Colonic mucosa (tissue), 4 donors: ENCODE data around the gene MACROD2. TPM values are rescaled to one million over a fixed set of nuclear protein-coding genes. Genes with fewer than 3 reads are reported as not detected.

ENCODE experiments used
- DNase-seq: peaks from one replicate; pipeline ENCODE4 v3.0.0-alpha.2; 2020
- H3K27ac ChIP-seq: fragments of 200-600 bp; one replicate; pipeline ENCODE4 v1.8.0; 2021
- H3K27me3 ChIP-seq: fragments of 200-600 bp; one replicate; pipeline ENCODE4 v1.8.0; 2021
- H3K36me3 ChIP-seq: fragments of 200-600 bp; one replicate; pipeline ENCODE4 v1.8.0; 2021
- H3K4me1 ChIP-seq: fragments of 200-600 bp; one replicate; pipeline ENCODE4 v1.8.0; 2021; ENCODE audit warnings: mild to moderate bottlenecking
- H3K4me3 ChIP-seq: fragments of 200-600 bp; one replicate; pipeline ENCODE4 v1.8.0; 2021
- H3K9ac ChIP-seq, 2 donors: one replicate each; pipeline ENCODE4 v1.7.0; 2013; ENCODE audit warnings: control low read depth in 2 of 2, low read depth in 2 of 2, low read length in 2 of 2
- H3K9me3 ChIP-seq: fragments of 200-600 bp; one replicate; pipeline ENCODE4 v1.8.0; 2021
- intact Hi-C: fragments of 100-400 bp; cut with DNase I; formaldehyde crosslinking; loops from one replicate; pipeline ENCODE4 v1.14.1; 2022
- total RNA-seq, 2 donors: library from RNA; stranded (reverse); fragmentation: NEBNext Ultra II Directional in 1 of 2; extraction: Animal tissue kit (Norgen Biotek cat#: 25700) in 1 of 2; gene quantifications; one replicate each; pipeline ENCODE4 v1.2.1, GENCODE V29; 2021
- TF ChIP-seq, protein P1 (sequence below): fragments of 200-600 bp; IDR thresholded peaks from one replicate; pipeline ENCODE4 v1.8.0; 2022; ENCODE audit warnings: antibody characterized with exemption, mild to moderate bottlenecking
- donor health status: healthy.
- donor health status: DM: no; HTN: no; CAD: no.
- donor health status: DM: no; HTN: no; CAD: no.

Gene MACROD2
- total RNA-seq, 2 donors from 2014 or later: 3.2 to 3.3 TPM

DNA sequence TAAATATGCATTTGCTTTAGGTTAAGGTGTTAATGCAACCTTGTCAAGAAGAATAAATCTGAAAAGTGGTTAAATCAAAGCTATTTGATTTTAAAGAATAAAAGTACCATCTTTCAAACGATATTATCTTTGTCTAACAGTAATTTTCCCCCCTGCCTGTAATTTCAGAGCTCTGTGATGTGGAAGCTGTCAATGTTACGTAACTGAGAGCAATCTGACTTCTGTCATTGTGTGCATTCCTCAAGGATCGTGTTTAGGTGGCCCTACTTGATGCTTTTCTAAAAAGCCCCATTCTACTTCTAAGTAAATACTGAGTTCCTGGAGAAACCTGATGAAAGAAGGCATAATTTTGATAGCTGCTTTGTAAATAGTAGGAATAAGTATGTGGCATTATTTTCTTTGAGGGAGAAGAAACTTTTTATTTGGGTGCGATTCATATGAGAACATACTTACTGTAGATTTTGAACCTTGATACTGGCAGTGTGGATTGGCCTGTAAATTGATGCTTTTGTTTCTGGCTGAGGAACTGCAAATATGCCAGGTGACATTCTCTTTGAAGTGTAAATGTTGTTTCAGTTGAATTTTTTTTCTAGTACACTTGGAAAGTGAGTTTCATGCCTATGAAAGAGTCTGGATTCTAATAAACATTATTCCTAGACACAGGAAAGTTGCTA lies 871.7 kb downstream of the MACROD2 start:
- intact Hi-C loops: no loop called here
- Histone ChIP-seq H3K27me3 (no peaks in the 10 kb centered on the region), H3K36me3 (no peaks in the 10 kb centered on the region), H3K4me3 (no peak overlapping the region), H3K9ac (no peak overlapping the region), H3K9me3 (no peaks in the 10 kb centered on the region), H3K4me1 (no peaks in the 10 kb centered on the region), H3K27ac (no peak overlapping the region)
- DNase-seq: no peak
- TF ChIP-seq, protein P1, sequence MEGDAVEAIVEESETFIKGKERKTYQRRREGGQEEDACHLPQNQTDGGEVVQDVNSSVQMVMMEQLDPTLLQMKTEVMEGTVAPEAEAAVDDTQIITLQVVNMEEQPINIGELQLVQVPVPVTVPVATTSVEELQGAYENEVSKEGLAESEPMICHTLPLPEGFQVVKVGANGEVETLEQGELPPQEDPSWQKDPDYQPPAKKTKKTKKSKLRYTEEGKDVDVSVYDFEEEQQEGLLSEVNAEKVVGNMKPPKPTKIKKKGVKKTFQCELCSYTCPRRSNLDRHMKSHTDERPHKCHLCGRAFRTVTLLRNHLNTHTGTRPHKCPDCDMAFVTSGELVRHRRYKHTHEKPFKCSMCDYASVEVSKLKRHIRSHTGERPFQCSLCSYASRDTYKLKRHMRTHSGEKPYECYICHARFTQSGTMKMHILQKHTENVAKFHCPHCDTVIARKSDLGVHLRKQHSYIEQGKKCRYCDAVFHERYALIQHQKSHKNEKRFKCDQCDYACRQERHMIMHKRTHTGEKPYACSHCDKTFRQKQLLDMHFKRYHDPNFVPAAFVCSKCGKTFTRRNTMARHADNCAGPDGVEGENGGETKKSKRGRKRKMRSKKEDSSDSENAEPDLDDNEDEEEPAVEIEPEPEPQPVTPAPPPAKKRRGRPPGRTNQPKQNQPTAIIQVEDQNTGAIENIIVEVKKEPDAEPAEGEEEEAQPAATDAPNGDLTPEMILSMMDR: no peak

DNA sequence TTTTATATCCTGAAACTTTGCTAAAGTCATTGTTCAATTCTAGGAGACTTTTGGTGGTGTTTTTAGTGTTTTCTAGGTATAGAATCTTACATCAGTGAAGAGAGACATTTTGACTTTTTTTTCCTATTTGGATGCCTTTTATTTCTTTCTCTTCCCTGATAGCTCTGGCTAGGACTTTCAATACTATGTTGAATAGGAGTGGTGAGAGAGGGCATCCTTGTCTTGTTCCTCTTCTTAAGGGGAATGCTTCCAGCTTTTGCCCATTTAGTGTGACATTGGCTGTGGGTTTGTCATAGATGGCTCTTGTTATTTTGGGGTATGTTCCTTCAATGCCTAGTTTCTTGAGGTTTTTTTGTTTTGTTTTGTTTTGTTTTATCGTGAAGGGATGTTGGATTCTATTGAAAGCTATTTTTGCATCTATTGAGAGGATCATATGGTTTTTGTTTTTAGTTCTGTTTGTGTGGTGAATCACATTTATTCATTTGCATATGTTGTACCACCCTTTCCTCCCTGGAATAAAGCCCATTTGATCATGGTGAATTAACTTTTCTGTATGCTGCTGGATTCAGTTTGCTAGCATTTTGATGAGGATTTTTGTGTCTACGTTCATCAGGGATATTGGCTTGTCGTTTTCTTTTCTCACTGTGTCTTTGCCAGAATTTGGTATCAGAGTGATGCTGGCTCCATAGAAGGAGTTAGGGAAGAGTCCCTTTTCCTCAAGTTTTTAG lies 882.1 kb downstream of the MACROD2 start:
- DNase-seq: no peak
- H3K4me3 ChIP-seq: no peak overlapping the region
- intact Hi-C loops: no loop called here
- no peaks in the 10 kb centered on the region for H3K4me1 ChIP-seq
- no peak overlapping the region for H3K27ac ChIP-seq
- H3K27me3 ChIP-seq: no peaks in the 10 kb centered on the region
- no peaks in the 10 kb centered on the region for H3K9me3 ChIP-seq
- TF ChIP-seq, protein P1: no peak
- no peaks in the 10 kb centered on the region for H3K36me3 ChIP-seq
- H3K9ac ChIP-seq: no peak overlapping the region

DNA sequence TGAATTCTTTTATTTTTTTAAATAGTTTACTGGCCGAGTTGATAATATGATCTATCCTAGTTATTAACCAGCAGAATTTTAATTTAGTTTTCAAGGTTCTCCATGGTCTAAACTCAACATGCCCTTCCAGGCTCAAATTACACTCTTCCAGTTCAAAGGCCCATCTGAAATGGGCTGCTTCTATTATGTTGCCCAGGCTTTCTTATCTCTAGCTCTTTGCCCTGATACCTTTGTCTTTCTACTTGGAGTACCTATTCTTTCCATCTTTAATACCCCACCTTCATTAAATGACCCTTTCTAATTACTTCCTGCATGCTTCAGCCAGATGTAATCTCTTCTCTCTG lies 883.3 kb downstream of the MACROD2 start:
- Histone ChIP-seq H3K9ac (no peak overlapping the region), H3K9me3 (no peaks in the 10 kb centered on the region), H3K4me1 (no peaks in the 10 kb centered on the region), H3K27me3 (no peaks in the 10 kb centered on the region), H3K27ac (no peak overlapping the region), H3K36me3 (no peaks in the 10 kb centered on the region), H3K4me3 (no peak overlapping the region)
- no peak for DNase-seq
- intact Hi-C loops: no loop called here
- TF ChIP-seq, protein P1: no peak

DNA sequence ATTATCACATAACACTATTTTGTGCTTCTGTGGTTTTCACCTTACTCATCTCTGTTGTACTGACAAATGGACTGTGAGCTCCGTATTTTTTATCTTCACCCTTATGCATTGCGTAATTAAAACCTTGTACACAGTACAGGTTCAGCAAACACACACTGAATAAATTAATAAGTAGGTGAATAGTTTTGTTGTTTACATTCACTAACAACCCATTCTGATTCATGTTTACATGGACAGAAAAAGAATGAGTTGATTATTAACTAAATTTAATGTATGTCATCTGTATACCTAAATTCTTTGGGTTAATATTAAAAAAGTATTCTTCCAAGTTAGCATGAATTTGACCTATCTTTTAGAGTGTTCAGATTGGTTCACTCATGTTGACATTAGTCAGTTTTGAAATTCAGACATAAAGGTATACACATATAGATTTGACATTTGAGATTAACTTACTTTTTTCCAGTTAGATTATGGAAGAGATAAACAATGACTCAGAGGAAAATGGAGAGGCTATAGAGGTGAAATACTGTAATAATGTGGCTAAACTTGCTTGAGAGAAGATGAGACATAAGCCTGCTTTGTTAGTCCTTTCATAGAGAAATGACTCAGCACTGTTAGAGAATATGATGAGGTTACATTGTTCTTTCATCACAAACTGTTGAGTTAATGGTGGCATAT lies 883.8 kb downstream of the MACROD2 start:
- Histone ChIP-seq H3K9me3 (no peaks in the 10 kb centered on the region), H3K9ac (no peak overlapping the region), H3K4me3 (no peak overlapping the region), H3K27ac (no peak overlapping the region), H3K4me1 (no peaks in the 10 kb centered on the region), H3K36me3 (no peaks in the 10 kb centered on the region), H3K27me3 (no peaks in the 10 kb centered on the region)
- no peak for DNase-seq
- TF ChIP-seq, protein P1: no peak
- intact Hi-C loops: no loop called here

DNA sequence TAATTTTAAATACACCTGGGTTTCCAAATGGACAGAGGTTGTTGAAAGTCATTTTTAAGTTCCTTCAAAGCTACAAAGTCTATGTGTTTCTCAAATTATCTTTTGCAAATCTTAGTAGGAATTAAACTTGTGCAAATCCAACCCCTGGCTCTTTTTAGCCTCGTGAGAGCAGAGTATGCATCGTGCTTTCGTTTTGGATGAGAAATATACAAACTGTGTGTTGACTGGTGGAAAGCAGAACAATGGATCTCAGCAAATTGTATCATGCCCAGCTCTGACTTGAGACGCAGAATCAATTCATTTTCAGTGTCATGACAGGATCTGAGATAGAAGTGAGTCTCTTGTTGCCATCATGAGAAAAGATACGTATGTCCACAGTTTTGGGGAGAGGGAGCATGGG lies 884.5 kb downstream of the MACROD2 start:
- Histone ChIP-seq H3K9me3 (no peaks in the 10 kb centered on the region), H3K9ac (no peak overlapping the region)
- intact Hi-C loops: no loop called here

More for the DNA sequence above, 884.5 kb downstream of the MACROD2 start:
- no peaks in the 10 kb centered on the region for H3K36me3 ChIP-seq
- DNase-seq: no peak
- no peak overlapping the region for H3K4me3 ChIP-seq
- H3K27ac ChIP-seq: no peak overlapping the region
- TF ChIP-seq, protein P1: no peak
- no peaks in the 10 kb centered on the region for H3K27me3 ChIP-seq
- H3K4me1 ChIP-seq: no peaks in the 10 kb centered on the region
